ENCODE data around the gene DOP1B.
A peak's percentile ranks its signal among the peaks of the same experiment; 100 is the strongest.

The DOP1B gene

DNA sequence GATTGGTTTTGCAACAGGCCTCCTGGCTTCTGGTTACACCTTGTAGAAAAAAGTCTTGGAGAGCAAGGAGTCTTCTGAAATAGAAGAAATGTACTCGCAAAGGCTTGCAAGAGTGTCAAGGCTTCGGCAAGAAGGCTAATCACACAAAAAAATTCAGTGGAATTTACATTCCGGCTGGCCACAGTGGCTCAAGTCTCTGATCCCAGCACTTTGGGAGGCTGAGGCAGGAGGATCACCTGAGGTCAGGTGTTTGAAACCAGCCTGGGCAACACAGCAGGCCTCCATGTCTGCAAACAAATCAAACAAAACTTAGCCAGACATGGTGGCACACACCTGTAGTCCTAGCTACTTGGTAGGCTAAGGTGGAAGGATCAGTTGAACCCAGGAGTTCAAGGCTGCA lies 7.7 kb upstream of the DOP1B start:
- no peak overlapping the region for H3K4me2 ChIP-seq (ENCODE audit: low read depth, low read length, poor library complexity, severe bottlenecking)

DNA sequence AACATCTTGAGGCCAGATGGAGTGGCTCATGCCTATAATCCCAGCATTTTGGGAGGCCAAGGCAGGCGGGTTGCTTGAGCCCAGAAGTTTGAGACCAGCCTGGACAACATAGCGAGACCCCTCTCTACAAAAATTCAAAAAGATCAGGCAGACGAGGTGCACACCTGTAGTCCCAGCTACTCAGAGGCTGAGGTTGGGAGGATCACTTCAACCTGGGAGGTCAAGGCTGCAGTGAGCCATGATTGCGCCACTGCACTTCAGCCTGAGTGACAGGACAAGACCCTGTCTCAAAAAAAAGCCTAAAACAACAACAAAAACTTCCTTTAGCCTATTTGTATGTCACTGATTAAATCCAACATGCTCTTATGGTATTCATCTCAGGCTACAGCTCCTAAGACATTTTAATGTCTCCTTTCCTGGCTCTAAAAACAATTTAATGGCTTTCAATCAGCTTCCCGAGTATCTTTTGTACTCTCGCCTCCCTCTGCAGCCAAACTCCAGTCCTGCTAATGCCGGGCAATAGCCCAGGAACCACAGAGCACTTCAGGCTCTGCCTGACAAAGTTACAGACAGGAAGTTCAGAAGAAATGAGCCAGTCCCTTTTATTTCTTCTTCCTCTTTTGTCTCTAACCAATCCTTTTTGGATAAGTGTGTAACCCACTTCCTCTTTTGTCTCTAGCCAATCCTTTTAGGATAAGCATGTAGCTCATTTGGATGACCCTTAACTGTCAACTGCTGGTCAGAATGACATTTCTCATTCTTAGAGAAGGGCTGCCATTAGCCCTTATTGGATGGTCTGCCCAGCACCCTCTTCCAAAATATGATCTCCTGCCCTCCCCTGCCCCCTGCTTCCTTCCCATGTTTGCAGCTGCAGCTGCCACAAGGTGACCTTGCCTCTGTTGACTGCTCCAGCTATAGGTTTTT lies 6.6 kb upstream of the DOP1B start:
- Histone ChIP-seq H2AFZ (ENCODE audit: low read depth, low read length, severe bottlenecking) (peak overlapping the region; percentile 22), H3K9ac (ENCODE audit: low read length) (no peak overlapping the region), H3K27ac (ENCODE audit: low read depth, low read length) (no peak overlapping the region), H3K9me3 (ENCODE audit: insufficient read depth, low read length) (no peaks in the 10 kb centered on the region), H4K20me1 (ENCODE audit: low read depth, low read length) (no peaks in the 10 kb centered on the region), H3K9me2 (replicated peaks; ENCODE audit: insufficient read depth, low read length) (no peaks in the 10 kb centered on the region), H3K79me2 (ENCODE audit: insufficient read depth, low read length) (no peaks in the 10 kb centered on the region), H3K36me3 (ENCODE audit: low read length) (no peaks in the 10 kb centered on the region), H3F3A (ENCODE audit: insufficient read depth) (no peaks in the 10 kb centered on the region), H3K4me2 (ENCODE audit: low read depth, low read length, poor library complexity, severe bottlenecking) (no peak overlapping the region), H3K4me3 (ENCODE audit: insufficient read depth, low read length, poor library complexity, severe bottlenecking) (no peak overlapping the region), H3K27me3 (ENCODE audit: low read length) (no peaks in the 10 kb centered on the region)
- TF ChIP-seq, protein P1, sequence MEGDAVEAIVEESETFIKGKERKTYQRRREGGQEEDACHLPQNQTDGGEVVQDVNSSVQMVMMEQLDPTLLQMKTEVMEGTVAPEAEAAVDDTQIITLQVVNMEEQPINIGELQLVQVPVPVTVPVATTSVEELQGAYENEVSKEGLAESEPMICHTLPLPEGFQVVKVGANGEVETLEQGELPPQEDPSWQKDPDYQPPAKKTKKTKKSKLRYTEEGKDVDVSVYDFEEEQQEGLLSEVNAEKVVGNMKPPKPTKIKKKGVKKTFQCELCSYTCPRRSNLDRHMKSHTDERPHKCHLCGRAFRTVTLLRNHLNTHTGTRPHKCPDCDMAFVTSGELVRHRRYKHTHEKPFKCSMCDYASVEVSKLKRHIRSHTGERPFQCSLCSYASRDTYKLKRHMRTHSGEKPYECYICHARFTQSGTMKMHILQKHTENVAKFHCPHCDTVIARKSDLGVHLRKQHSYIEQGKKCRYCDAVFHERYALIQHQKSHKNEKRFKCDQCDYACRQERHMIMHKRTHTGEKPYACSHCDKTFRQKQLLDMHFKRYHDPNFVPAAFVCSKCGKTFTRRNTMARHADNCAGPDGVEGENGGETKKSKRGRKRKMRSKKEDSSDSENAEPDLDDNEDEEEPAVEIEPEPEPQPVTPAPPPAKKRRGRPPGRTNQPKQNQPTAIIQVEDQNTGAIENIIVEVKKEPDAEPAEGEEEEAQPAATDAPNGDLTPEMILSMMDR (IDR thresholded peaks at IDR 0.05; ENCODE audit: insufficient read depth, low read length, poor library complexity, severe bottlenecking) = no peak
- no peak for TF ChIP-seq EZH2phosphoT487 (conservative IDR thresholded peaks at IDR 0.05; ENCODE audit: low read length)

More for the DNA sequence above, 7.7 kb upstream of the DOP1B start:
- TF ChIP-seq, protein P1 (IDR thresholded peaks at IDR 0.05; ENCODE audit: insufficient read depth, low read length, poor library complexity, severe bottlenecking) = no peak
- TF ChIP-seq EZH2phosphoT487 (conservative IDR thresholded peaks at IDR 0.05; ENCODE audit: low read length) = no peak
- no peak overlapping the region for H3K9ac ChIP-seq (ENCODE audit: low read length)
- no peaks in the 10 kb centered on the region for H3K9me2 ChIP-seq (replicated peaks; ENCODE audit: insufficient read depth, low read length)
- H2AFZ ChIP-seq (ENCODE audit: low read depth, low read length, severe bottlenecking) = no peak overlapping the region
- H3K36me3 ChIP-seq (ENCODE audit: low read length) = no peaks in the 10 kb centered on the region
- H3K27ac ChIP-seq (ENCODE audit: low read depth, low read length) = no peak overlapping the region
- no peak overlapping the region for H3K4me3 ChIP-seq (ENCODE audit: insufficient read depth, low read length, poor library complexity, severe bottlenecking)
- no peaks in the 10 kb centered on the region for H4K20me1 ChIP-seq (ENCODE audit: low read depth, low read length)
- H3F3A ChIP-seq (ENCODE audit: insufficient read depth) = no peaks in the 10 kb centered on the region
- H3K79me2 ChIP-seq (ENCODE audit: insufficient read depth, low read length) = no peaks in the 10 kb centered on the region
- H3K27me3 ChIP-seq (ENCODE audit: low read length) = no peaks in the 10 kb centered on the region
- H3K9me3 ChIP-seq (ENCODE audit: insufficient read depth, low read length) = no peaks in the 10 kb centered on the region

DNA sequence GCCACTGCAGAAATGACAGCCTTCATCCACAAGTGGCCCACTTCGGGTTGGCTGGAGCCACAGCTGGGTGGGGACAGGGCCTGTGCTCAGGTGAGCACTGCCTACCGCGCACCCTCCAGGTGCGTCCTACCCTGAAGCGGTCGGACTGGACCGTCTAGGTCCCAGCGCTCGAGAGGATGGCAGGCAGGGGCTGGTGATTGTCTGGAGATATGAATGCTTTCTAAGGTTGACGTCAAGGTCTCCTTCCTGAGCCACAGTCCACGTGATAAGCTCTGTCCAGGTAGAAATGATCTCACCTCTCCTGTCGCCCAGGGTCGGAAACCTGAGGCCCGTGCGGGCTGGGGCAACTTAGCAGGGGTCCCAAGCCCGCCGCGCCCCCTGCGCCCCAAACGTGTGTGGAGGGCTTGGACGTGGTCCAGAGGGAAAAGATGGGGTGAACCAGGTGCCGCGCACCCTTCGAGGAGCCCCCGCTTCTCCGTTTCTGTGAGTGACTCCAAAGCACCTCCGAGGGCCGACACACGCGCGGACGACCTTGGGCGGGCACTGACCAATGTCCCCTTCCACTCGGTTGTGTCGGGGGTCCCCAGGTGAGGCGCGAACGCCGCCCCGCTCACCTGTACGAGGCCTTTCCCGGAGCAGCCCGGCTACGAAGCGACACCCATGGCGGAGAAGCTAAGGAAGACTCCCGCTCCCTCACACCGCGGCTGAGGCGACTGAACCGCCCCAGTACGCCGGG lies 853 bp upstream of the DOP1B start:
- Histone ChIP-seq H3K36me3 (ENCODE audit: low read length) (no peaks in the 10 kb centered on the region), H3K4me3 (ENCODE audit: insufficient read depth, low read length, poor library complexity, severe bottlenecking) (peak overlapping the region; percentile 48), H3K9me3 (ENCODE audit: insufficient read depth, low read length) (no peaks in the 10 kb centered on the region), H2AFZ (ENCODE audit: low read depth, low read length, severe bottlenecking) (peak overlapping the region; percentile 60), H3K79me2 (ENCODE audit: insufficient read depth, low read length) (no peaks in the 10 kb centered on the region), H3K9ac (ENCODE audit: low read length) (0 out of 2 replicates have a peak overlapping the region, but pooled peaks have one; percentile 32), H3F3A (ENCODE audit: insufficient read depth) (no peaks in the 10 kb centered on the region), H3K27me3 (ENCODE audit: low read length) (no peaks in the 10 kb centered on the region), H4K20me1 (ENCODE audit: low read depth, low read length) (no peaks in the 10 kb centered on the region), H3K4me2 (ENCODE audit: low read depth, low read length, poor library complexity, severe bottlenecking) (peak overlapping the region; percentile 56), H3K9me2 (replicated peaks; ENCODE audit: insufficient read depth, low read length) (no peaks in the 10 kb centered on the region), H3K27ac (ENCODE audit: low read depth, low read length) (no peak overlapping the region)
- no peak for TF ChIP-seq EZH2phosphoT487 (conservative IDR thresholded peaks at IDR 0.05; ENCODE audit: low read length)

All from SU-DHL-6 (cell line).